GM12801 (cell line): ENCODE results near the gene SP5.

ENCODE experiments used
- CTCF ChIP-seq: IDR thresholded peaks from one replicate; pipeline ENCODE4 v1.5.1; 2011; ENCODE audit warnings: control low read depth; ENCODE audit not compliant: insufficient read length; ENCODE audit errors: extremely low read depth

SP5 gene

GRCh38 chr2:170763232-170763631, 48.1 kb downstream of the SP5 start:
- no peak for TF ChIP-seq CTCF

- TF ChIP-seq CTCF: no peak
Observed at GRCh38 chr2:170764880-170765261, 49.7 kb downstream of the SP5 start.

DNA sequence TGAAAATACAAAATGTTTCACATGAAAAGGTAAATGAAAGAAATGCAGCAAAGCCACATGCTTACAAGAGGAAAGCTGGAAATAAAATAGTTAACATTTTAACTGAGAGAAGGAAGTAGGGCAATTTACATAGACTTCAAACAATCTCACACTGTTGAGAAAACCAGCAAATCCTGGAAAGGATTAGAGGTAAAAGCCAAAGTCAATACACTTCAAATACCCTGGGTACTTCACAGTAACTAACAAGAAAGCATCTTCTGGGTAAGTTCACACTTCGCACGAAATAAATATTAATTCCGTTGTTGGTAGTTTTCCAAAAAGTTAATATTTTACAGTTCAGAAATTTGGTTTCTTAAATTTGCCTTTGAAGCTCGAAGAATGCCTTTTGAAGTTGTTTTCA, 51.6 kb downstream of the SP5 start:
- TF ChIP-seq CTCF: no peak
